Endothelial cell of umbilical vein (primary cell): ENCODE data around the gene ANKRD13D. TPM values are rescaled to one million over a fixed set of nuclear protein-coding genes. Genes with fewer than 3 reads are reported as not detected.

Experiments used
- BruUV-seq: library from RNA; stranded (reverse); fragments of 400-500 nt; replicated peaks from 2 replicates; lab custom pipeline; 2021; lab: Mats Ljungman, UMichigan
- CTCF ChIA-PET: fragments of 300-600, 350-600 bp; sonication (Branson Sonifier 250); formaldehyde crosslinking; loops from one replicate; lab custom pipeline; 2021; ENCODE audit warnings: antibody characterized with exemption, inconsistent platforms; lab: Charles Lee
- POLR2A ChIA-PET: fragments of 300-600, 350-600 bp; sonication (Branson Sonifier 250); formaldehyde crosslinking; loops from one replicate; lab custom pipeline; 2021; ENCODE audit warnings: antibody characterized with exemption, inconsistent platforms; lab: Charles Lee
- DNase-seq: peaks from one replicate; pipeline ENCODE4 v3.0.0-alpha.2; 2011; ENCODE audit warnings: low read depth, low spot score
- FAIRE-seq: peaks from 2 replicates; lab custom pipeline; 2011; peaks lifted over from hg19 to GRCh38; lab: Jason Lieb, UNC
- H2AFZ ChIP-seq: 2 replicates; pipeline ENCODE4 v1.6.0; 2012; ENCODE audit warnings: low read depth, low read length, control low read depth, inconsistent platforms
- H3K27ac ChIP-seq: 2 replicates; pipeline ENCODE4 v1.5.1; 2011; ENCODE audit warnings: low read depth, mild to moderate bottlenecking, control low read depth, low read length, moderate library complexity; ENCODE audit not compliant: insufficient read depth
- H3K27me3 ChIP-seq, 2 experiments: 2 replicates each; pipeline versions ENCODE4 v1.6.0 to v1.6.1; 2011; ENCODE audit warnings: low read length in 2 of 2, mixed read lengths in 1 of 2; ENCODE audit not compliant: control insufficient read depth in 2 of 2, insufficient read depth in 2 of 2
- H3K36me3 ChIP-seq, 2 experiments: 2 replicates in 1 of 2; 3 replicates in 1 of 2; pipeline ENCODE4 v1.5.1; 2011; ENCODE audit warnings: low read length in 2 of 2, mild to moderate bottlenecking in 1 of 2, moderate library complexity in 1 of 2; ENCODE audit not compliant: control insufficient read depth in 2 of 2, insufficient read depth in 2 of 2; ENCODE audit errors: extremely low read depth in 1 of 2
- H3K4me1 ChIP-seq: 3 replicates; pipeline ENCODE4 v1.5.1; 2011; ENCODE audit warnings: mild to moderate bottlenecking, low read length; ENCODE audit not compliant: control insufficient read depth, insufficient read depth; ENCODE audit errors: extremely low read depth
- H3K4me2 ChIP-seq: 2 replicates; pipeline ENCODE4 v1.6.1; 2011; ENCODE audit warnings: low read length, control low read depth, mixed read lengths; ENCODE audit not compliant: insufficient read depth
- H3K4me3 ChIP-seq, 3 experiments: fragments of 200-600 bp in 1 of 3; sonication (generic), shearing (Covaris generic) in 1 of 3; replicated peaks in 1 of 3; 2 replicates each; pipeline ENCODE4 v1.5.1; 2011 to 2016; ENCODE audit warnings: control low read depth in 3 of 3, low read length in 3 of 3, mild to moderate bottlenecking in 2 of 3, inconsistent platforms in 1 of 3, low read depth in 1 of 3, moderate library complexity in 1 of 3; ENCODE audit not compliant: insufficient read depth in 1 of 3
- H3K79me2 ChIP-seq: 2 replicates; pipeline ENCODE4 v1.6.0; 2012; ENCODE audit warnings: low read length, inconsistent platforms; ENCODE audit not compliant: control insufficient read depth, insufficient read depth
- H3K9ac ChIP-seq: replicated peaks from 2 replicates; pipeline ENCODE3; 2011; ENCODE audit warnings: low read length, control low read depth; ENCODE audit not compliant: insufficient read depth; ENCODE audit errors: extremely low read depth
- H3K9me1 ChIP-seq: replicated peaks from 3 replicates; pipeline ENCODE4 v1.6.0; 2011; ENCODE audit warnings: mild to moderate bottlenecking, low read length; ENCODE audit not compliant: control insufficient read depth, insufficient read depth; ENCODE audit errors: extremely low read depth
- H3K9me3 ChIP-seq: replicated peaks from 2 replicates; pipeline ENCODE4 v1.5.1; 2012; ENCODE audit warnings: low read length, inconsistent platforms; ENCODE audit not compliant: control insufficient read depth, insufficient read depth
- H4K20me1 ChIP-seq: replicated peaks from 2 replicates; pipeline ENCODE3; 2011; ENCODE audit warnings: mild to moderate bottlenecking, low read length; ENCODE audit not compliant: control insufficient read depth, insufficient read depth; ENCODE audit errors: extremely low read depth
- EZH2 ChIP-seq: IDR thresholded peaks from 2 replicates; pipeline ENCODE4 v1.6.1; 2012; ENCODE audit warnings: borderline replicate concordance, low read depth, mild to moderate bottlenecking, moderate library complexity, low read length, inconsistent platforms; ENCODE audit not compliant: severe bottlenecking
- FOS ChIP-seq: IDR thresholded peaks from 2 replicates; pipeline ENCODE4 v1.6.1; 2011; ENCODE audit warnings: mild to moderate bottlenecking, low read length, moderate library complexity, borderline replicate concordance; ENCODE audit not compliant: insufficient read depth
- GATA2 ChIP-seq: IDR thresholded peaks from 2 replicates; pipeline ENCODE4 v1.7.0; 2011; ENCODE audit warnings: low read depth, mild to moderate bottlenecking, moderate library complexity, mixed read lengths, low read length; ENCODE audit not compliant: insufficient read length, insufficient read depth
- JUN ChIP-seq: IDR thresholded peaks from 2 replicates; pipeline ENCODE4 v1.6.1; 2011; ENCODE audit warnings: borderline replicate concordance, low read depth; ENCODE audit not compliant: insufficient read length, insufficient read depth
- MYC ChIP-seq: IDR thresholded peaks from one replicate; pipeline ENCODE4 v1.6.1; 2011; ENCODE audit warnings: mild to moderate bottlenecking, low read depth, low read length
- POLR2A ChIP-seq: IDR thresholded peaks from 2 replicates; pipeline ENCODE4 v1.6.1; 2012; ENCODE audit warnings: low read depth, mild to moderate bottlenecking, control low read depth, low read length
- POLR2AphosphoS5 ChIP-seq: IDR thresholded peaks from 2 replicates; pipeline ENCODE4 v1.6.1; 2012; ENCODE audit warnings: low read depth, mild to moderate bottlenecking, control low read depth, low read length, moderate library complexity; ENCODE audit not compliant: insufficient read depth
- dilution Hi-C: fragments of 300-500 bp; cut with MboI; formaldehyde crosslinking; loops from one replicate; pipeline ENCODE4 v1.15.0; 2019; ENCODE audit warnings: low sequenced_read_pairs; ENCODE audit not compliant: extremely low pct_ligation_motif_present
- intact Hi-C: fragments of 100-400 bp; cut with micrococcal nuclease; formaldehyde crosslinking; loops from one replicate; pipeline ENCODE4 v1.10.0; 2022
- polyA plus RNA-seq, 4 experiments: library from polyadenylated mRNA; depleted of rRNA in 3 of 4; stranded (reverse) in 3 of 4; unstranded in 1 of 4; fragments of >200 nt; gene quantifications; 2 replicates each; pipeline versions ENCODE4 v1.2.1 to v1.2.3, GENCODE V29; 2011 to 2012; ENCODE audit warnings: missing spikeins in 1 of 4
- total RNA-seq: library from RNA; stranded (reverse); gene quantifications from 2 replicates; pipeline ENCODE4 v1.2.3, GENCODE V29; 2021
- TF ChIP-seq, protein P1 (sequence below): IDR thresholded peaks from 2 replicates; pipeline ENCODE4 v1.6.1; 2011; ENCODE audit not compliant: insufficient read depth, insufficient read length
- TF ChIP-seq, protein P2 (sequence below), 2 donors: IDR thresholded peaks; 1 replicate in 1 of 2; 2 replicates in 1 of 2; pipeline ENCODE4 v1.5.1; 2011; ENCODE audit warnings: low read length in 2 of 2, mild to moderate bottlenecking in 2 of 2, moderate library complexity in 2 of 2, control low read depth in 1 of 2, inconsistent platforms in 1 of 2, low read depth in 1 of 2; ENCODE audit not compliant: insufficient read depth in 1 of 2; ENCODE audit errors: extremely low read depth in 1 of 2

The ANKRD13D gene
- total and polyA plus RNA-seq, 2 donors (not counting 3 experiments of a cell fraction or from before 2014, with no cell fraction given) = 43.5 to 57.5 TPM

DNA sequence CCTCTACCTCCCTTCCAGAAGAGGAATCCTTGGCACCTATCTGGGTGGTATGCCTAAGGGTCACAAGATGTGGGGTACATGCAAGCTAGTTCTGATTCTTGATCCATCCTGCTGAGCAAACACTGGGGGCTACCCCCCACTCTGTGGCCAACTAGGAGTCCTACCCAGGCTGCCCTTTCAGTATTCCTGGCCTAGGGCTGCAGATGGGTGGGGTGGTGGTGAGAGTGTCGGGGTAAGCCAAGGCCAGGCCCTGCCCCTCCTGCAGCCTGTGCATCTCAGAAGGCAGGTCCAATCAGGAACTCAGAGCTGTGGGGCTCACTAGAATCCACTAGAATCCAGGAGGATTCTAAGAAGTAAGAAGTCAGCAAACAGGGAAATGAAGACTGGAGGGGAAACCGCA, 25.1 kb downstream of the ANKRD13D start:
- Histone ChIP-seq H3K9me1 (no peaks in the 10 kb centered on the region), H2AFZ (no peak overlapping the region), H3K4me2 (no peak overlapping the region), H3K9ac (no peak overlapping the region), H3K9me3 (no peaks in the 10 kb centered on the region), H3K27me3 (no peaks in the 10 kb centered on the region), H3K27ac (no peak overlapping the region), H3K4me3 (no peak overlapping the region), H3K4me1 (peaks cover 6% of the 10 kb centered on the region), H4K20me1 (no peaks in the 10 kb centered on the region), H3K79me2 (no peaks in the 10 kb centered on the region), H3K36me3 (peaks cover 0 to 2% of the 10 kb centered on the region in 2 experiments)
- dilution Hi-C loops (no loop called here), intact Hi-C loops (no loop called here)
- ChIA-PET CTCF (interaction anchor here (1.1 to 1.7 kb wide), 4 partner anchors 25 to 60 kb away, joined by 3 to 5 read pairs (median 4); partner anchors contain the start of gene ANKRD13D), POLR2A (interaction anchor here (1.5 kb wide), 1 partner anchor 11 kb away, joined by 6 read pairs; the partner anchor contains the start of gene SSH3)
- TF ChIP-seq FOS (no peak), POLR2AphosphoS5 (no peak), JUN (no peak), MYC (no peak), GATA2 (no peak), EZH2 (no peak), POLR2A (no peak)
- TF ChIP-seq, protein P1, sequence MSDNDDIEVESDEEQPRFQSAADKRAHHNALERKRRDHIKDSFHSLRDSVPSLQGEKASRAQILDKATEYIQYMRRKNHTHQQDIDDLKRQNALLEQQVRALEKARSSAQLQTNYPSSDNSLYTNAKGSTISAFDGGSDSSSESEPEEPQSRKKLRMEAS = no peak
- TF ChIP-seq, protein P2, sequence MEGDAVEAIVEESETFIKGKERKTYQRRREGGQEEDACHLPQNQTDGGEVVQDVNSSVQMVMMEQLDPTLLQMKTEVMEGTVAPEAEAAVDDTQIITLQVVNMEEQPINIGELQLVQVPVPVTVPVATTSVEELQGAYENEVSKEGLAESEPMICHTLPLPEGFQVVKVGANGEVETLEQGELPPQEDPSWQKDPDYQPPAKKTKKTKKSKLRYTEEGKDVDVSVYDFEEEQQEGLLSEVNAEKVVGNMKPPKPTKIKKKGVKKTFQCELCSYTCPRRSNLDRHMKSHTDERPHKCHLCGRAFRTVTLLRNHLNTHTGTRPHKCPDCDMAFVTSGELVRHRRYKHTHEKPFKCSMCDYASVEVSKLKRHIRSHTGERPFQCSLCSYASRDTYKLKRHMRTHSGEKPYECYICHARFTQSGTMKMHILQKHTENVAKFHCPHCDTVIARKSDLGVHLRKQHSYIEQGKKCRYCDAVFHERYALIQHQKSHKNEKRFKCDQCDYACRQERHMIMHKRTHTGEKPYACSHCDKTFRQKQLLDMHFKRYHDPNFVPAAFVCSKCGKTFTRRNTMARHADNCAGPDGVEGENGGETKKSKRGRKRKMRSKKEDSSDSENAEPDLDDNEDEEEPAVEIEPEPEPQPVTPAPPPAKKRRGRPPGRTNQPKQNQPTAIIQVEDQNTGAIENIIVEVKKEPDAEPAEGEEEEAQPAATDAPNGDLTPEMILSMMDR (IDR thresholded peaks at IDR 0.05; ENCODE audit: extremely low read depth in 1 of 2, insufficient read depth in 1 of 2, low read depth in 1 of 2, low read length in 2 of 2) = no peak
- DNase-seq = no peak
- BruUV-seq = no TSS peak
- no peak for FAIRE-seq
